Measurements from ENCODE around the gene IGFBP5.

GRCh38 chr2:216698293-216698692 lies 2.9 kb upstream of the IGFBP5 start:
- TF ChIP-seq CTCF (IDR thresholded peaks at IDR 0.05) (no peak), EZH2 (IDR thresholded peaks at IDR 0.05) (no peak), EZH2phosphoT487 (IDR thresholded peaks at IDR 0.05) (no peak)
